ENCODE measurements around the gene SNX6. TPM values are rescaled to one million over a fixed set of nuclear protein-coding genes. Genes with fewer than 3 reads are reported as not detected.

SNX6 gene
- total and polyA plus RNA-seq, 9 of the 15 experiments (the other 6 are each of a cell fraction or from before 2014, with no cell fraction given) = 34.6 to 111 (median 57.5) TPM

DNA sequence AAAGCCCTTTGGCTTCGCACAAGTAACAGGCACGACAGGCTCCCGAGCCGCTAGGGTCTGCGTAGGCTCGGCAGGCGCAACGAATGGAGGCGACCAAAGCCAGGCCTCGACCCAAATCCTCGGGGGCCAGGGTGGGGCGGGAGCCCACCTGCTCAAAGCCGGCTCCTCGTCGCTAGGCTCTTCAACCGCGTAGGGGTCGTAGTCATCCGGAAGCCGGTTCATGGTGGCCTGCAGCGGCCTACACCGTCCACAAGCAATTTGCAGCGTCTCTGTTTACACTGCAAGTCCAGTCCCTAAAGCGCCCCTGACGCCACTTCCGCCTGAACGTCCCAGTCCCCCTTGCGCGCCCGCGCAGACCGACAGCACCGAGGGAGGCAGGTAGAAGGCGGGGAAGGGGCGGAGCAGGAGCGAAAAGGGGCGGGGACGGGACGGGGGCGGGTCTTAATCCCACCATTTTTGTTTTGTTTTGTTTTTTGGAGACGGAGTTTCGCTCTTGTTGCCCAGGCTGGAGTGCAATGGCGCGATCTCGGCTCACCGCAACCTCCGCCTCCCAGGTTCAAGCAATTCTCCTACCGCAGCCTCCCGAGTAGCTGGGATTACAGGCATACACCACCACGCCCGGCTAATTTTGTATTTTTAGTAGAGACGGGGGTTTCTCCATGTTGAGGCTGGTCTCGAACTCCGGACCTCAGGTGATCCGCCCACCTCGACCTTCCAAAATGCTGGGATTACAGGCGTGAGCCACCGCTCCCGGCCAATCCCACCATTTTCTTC lies 90.4 kb downstream of the SNX6 start, which contains the start of gene EAPP (continued):
- TF ChIP-seq, protein P1, sequence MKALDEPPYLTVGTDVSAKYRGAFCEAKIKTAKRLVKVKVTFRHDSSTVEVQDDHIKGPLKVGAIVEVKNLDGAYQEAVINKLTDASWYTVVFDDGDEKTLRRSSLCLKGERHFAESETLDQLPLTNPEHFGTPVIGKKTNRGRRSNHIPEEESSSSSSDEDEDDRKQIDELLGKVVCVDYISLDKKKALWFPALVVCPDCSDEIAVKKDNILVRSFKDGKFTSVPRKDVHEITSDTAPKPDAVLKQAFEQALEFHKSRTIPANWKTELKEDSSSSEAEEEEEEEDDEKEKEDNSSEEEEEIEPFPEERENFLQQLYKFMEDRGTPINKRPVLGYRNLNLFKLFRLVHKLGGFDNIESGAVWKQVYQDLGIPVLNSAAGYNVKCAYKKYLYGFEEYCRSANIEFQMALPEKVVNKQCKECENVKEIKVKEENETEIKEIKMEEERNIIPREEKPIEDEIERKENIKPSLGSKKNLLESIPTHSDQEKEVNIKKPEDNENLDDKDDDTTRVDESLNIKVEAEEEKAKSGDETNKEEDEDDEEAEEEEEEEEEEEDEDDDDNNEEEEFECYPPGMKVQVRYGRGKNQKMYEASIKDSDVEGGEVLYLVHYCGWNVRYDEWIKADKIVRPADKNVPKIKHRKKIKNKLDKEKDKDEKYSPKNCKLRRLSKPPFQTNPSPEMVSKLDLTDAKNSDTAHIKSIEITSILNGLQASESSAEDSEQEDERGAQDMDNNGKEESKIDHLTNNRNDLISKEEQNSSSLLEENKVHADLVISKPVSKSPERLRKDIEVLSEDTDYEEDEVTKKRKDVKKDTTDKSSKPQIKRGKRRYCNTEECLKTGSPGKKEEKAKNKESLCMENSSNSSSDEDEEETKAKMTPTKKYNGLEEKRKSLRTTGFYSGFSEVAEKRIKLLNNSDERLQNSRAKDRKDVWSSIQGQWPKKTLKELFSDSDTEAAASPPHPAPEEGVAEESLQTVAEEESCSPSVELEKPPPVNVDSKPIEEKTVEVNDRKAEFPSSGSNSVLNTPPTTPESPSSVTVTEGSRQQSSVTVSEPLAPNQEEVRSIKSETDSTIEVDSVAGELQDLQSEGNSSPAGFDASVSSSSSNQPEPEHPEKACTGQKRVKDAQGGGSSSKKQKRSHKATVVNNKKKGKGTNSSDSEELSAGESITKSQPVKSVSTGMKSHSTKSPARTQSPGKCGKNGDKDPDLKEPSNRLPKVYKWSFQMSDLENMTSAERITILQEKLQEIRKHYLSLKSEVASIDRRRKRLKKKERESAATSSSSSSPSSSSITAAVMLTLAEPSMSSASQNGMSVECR (CRISPR knock-in tag; IDR thresholded peaks at IDR 0.05) = peak; percentile 71; the same call in 1 of the 2 replicates
- TF ChIP-seq RBM39 (optimal IDR thresholded peaks at IDR 0.05; ENCODE audit: low read depth, low read length) = no peak
- TF ChIP-seq KAT2B (IDR thresholded peaks at IDR 0.05; ENCODE audit: low read depth, low read length) = no peak
- TF ChIP-seq SMARCC2 (IDR thresholded peaks at IDR 0.05; ENCODE audit: low read depth) = no peak
- no peak for TF ChIP-seq SRSF3 (IDR thresholded peaks at IDR 0.05; ENCODE audit: insufficient read depth, low read length)
- no peak for TF ChIP-seq ZNF175 (CRISPR knock-in tag; IDR thresholded peaks at IDR 0.05; ENCODE audit: low read depth)
- TF ChIP-seq KDM2B (CRISPR knock-in tag; IDR thresholded peaks at IDR 0.05) = no peak
- no peak for TF ChIP-seq ZNF717 (CRISPR knock-in tag; IDR thresholded peaks at IDR 0.05)
- TF ChIP-seq ELF2 (CRISPR knock-in tag; IDR thresholded peaks at IDR 0.05) = peak; percentile 39; the same call in 1 of the 2 replicates
- TF ChIP-seq ESRRB (CRISPR knock-in tag; IDR thresholded peaks at IDR 0.05; ENCODE audit: borderline replicate concordance) = no peak
- peak; percentile 77 for TF ChIP-seq TBP (optimal IDR thresholded peaks at IDR 0.05; ENCODE audit: low read depth, low read length)
- TF ChIP-seq SMARCE1 (IDR thresholded peaks at IDR 0.05) = no peak; the same call in 1 of the 2 replicates
- TF ChIP-seq ATF1 (CRISPR knock-in tag; IDR thresholded peaks at IDR 0.05) = no peak
- peak; percentile 81 for TF ChIP-seq ATF1 (tag; IDR thresholded peaks at IDR 0.05)
- peak; percentile 59 for TF ChIP-seq TAF9B (IDR thresholded peaks at IDR 0.05; ENCODE audit: partially characterized antibody)
- no peak for TF ChIP-seq CSDE1 (IDR thresholded peaks at IDR 0.05)
- no peak for TF ChIP-seq DPF2 (IDR thresholded peaks at IDR 0.05)
- TF ChIP-seq POLR2G (IDR thresholded peaks at IDR 0.05; ENCODE audit: low read depth, low read length) = peak; percentile 93
- no peak for TF ChIP-seq GATA2 (CRISPR knock-in tag; IDR thresholded peaks at IDR 0.05)
- TF ChIP-seq PTRF (tag; IDR thresholded peaks at IDR 0.05) = no peak
- TF ChIP-seq SAFB (IDR thresholded peaks at IDR 0.05; ENCODE audit: borderline replicate concordance, low read depth, low read length) = no peak
- no peak for TF ChIP-seq MTA2 (IDR thresholded peaks at IDR 0.05; ENCODE audit: low read depth)
- TF ChIP-seq, protein P2, sequence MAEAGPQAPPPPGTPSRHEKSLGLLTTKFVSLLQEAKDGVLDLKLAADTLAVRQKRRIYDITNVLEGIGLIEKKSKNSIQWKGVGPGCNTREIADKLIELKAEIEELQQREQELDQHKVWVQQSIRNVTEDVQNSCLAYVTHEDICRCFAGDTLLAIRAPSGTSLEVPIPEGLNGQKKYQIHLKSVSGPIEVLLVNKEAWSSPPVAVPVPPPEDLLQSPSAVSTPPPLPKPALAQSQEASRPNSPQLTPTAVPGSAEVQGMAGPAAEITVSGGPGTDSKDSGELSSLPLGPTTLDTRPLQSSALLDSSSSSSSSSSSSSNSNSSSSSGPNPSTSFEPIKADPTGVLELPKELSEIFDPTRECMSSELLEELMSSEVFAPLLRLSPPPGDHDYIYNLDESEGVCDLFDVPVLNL (CRISPR knock-in tag; IDR thresholded peaks at IDR 0.05; ENCODE audit: low read depth) = no peak
- no peak for TF ChIP-seq KHSRP (IDR thresholded peaks at IDR 0.05)
- TF ChIP-seq ZNF778 (CRISPR knock-in tag; IDR thresholded peaks at IDR 0.05) = no peak
- no peak for TF ChIP-seq CHD1 (IDR thresholded peaks at IDR 0.05; ENCODE audit: low read length)
- no peak for TF ChIP-seq ZNF311 (CRISPR knock-in tag; IDR thresholded peaks at IDR 0.05)

Data from K562 (cell line).